Measurements from ENCODE around the gene TEAD4. TPM values are rescaled to one million over a fixed set of nuclear protein-coding genes. Genes with fewer than 3 reads are reported as not detected.

The TEAD4 gene
- total and polyA plus RNA-seq, 8 donors: 12.2 to 34.1 (median 13.8) TPM

- H3K27ac ChIP-seq: no peak overlapping the region
- ATAC-seq (no peak), DNase-seq (no peak)
- TF ChIP-seq, protein P1, sequence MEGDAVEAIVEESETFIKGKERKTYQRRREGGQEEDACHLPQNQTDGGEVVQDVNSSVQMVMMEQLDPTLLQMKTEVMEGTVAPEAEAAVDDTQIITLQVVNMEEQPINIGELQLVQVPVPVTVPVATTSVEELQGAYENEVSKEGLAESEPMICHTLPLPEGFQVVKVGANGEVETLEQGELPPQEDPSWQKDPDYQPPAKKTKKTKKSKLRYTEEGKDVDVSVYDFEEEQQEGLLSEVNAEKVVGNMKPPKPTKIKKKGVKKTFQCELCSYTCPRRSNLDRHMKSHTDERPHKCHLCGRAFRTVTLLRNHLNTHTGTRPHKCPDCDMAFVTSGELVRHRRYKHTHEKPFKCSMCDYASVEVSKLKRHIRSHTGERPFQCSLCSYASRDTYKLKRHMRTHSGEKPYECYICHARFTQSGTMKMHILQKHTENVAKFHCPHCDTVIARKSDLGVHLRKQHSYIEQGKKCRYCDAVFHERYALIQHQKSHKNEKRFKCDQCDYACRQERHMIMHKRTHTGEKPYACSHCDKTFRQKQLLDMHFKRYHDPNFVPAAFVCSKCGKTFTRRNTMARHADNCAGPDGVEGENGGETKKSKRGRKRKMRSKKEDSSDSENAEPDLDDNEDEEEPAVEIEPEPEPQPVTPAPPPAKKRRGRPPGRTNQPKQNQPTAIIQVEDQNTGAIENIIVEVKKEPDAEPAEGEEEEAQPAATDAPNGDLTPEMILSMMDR (IDR thresholded peaks at IDR 0.05): no peak
- no peaks in the 10 kb centered on the region for H3K9me3 ChIP-seq
- H3K4me1 ChIP-seq: no peaks in the 10 kb centered on the region
- no peaks in the 10 kb centered on the region for H3K27me3 ChIP-seq
- H3K36me3 ChIP-seq: peaks cover 0 to 57% of the 10 kb centered on the region in 2 donors
- intact Hi-C loops (cut with DNase I): no loop called here
- no peak overlapping the region for H3K4me3 ChIP-seq
Measured at GRCh38 chr12:2924019-2924418, 35.2 kb upstream of the TEAD4 start.

DNA sequence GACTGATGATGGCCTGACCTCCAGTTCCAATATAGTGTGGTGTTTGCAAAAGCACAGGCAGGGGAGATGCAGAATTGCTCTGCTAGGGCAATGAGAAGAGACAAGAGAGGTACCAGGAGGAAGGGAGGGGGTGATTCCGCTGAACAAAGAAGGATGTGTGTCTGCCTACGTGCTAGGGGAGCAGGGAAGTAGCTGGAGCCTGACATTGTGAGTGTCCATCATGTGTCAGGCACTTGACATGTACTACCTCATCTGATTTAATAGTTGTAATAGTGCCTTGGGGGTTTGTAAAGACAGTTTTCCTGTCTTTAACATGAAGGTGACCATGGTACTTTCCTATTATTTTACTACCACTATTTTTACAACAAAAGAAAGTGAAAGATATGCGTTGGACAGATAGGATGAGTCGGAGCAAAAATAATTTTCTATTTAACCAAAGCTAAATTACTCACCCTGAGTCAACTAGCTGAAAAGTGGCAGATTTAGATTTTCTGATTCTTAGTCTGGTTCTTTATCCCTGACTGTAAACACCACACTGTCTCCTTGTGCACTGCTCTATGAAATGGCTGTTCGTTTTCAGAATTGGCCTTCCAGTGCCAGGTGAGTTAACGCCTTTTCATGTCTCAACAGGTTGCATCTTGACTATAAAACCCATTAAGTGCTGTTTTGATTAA lies 33.7 kb upstream of the TEAD4 start:
- TF ChIP-seq, protein P1 (IDR thresholded peaks at IDR 0.05): no peak
- DNase-seq: no peak
- intact Hi-C loops (cut with DNase I): no loop called here
- no peaks in the 10 kb centered on the region for H3K9me3 ChIP-seq
- peaks cover 0 to 61% of the 10 kb centered on the region in 2 donors for H3K36me3 ChIP-seq
- no peak overlapping the region for H3K4me3 ChIP-seq
- no peaks in the 10 kb centered on the region for H3K27me3 ChIP-seq
- no peaks in the 10 kb centered on the region for H3K4me1 ChIP-seq
- ATAC-seq: no peak
- no peak overlapping the region for H3K27ac ChIP-seq

GRCh38 chr12:2930865-2931264 lies 28.3 kb upstream of the TEAD4 start:
- Histone ChIP-seq H3K4me3 (no peak overlapping the region), H3K27me3 (no peaks in the 10 kb centered on the region), H3K4me1 (no peaks in the 10 kb centered on the region), H3K36me3 (peaks cover 0 to 60% of the 10 kb centered on the region in 2 donors), H3K27ac (no peak overlapping the region), H3K9me3 (no peaks in the 10 kb centered on the region)
- TF ChIP-seq, protein P1 (IDR thresholded peaks at IDR 0.05): no peak
- ATAC-seq (no peak), DNase-seq (peak in 1 of 4 donors; percentile 8)
- intact Hi-C loops (cut with DNase I): no loop called here

DNA sequence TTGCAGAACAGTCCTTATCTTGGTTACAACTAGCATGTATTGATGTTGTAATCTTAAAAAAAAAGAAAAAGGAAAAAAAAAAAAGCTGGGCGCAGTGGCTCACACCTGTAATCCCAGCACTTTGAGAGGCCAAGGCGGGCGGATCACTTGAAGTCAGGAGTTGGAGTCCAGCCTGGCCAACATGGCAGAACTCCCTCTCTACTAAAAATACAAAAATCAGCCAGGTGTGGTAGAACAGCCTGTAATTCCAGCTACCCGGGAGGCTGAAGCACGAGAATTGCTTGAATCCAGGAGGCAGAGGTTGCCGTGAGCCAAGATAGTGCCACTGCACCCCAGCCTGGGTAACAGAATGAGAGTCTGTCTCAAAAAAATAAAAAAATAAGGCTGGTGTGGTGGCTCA lies 25.6 kb upstream of the TEAD4 start:
- H3K27ac ChIP-seq: no peak overlapping the region
- ATAC-seq: no peak
- peaks cover 0 to 66% of the 10 kb centered on the region in 2 donors for H3K36me3 ChIP-seq
- no peaks in the 10 kb centered on the region for H3K27me3 ChIP-seq
- H3K9me3 ChIP-seq: no peaks in the 10 kb centered on the region
- no peaks in the 10 kb centered on the region for H3K4me1 ChIP-seq
- TF ChIP-seq, protein P1 (IDR thresholded peaks at IDR 0.05): no peak
- no peak for DNase-seq
- intact Hi-C loops (cut with DNase I): no loop called here
- H3K4me3 ChIP-seq: no peak overlapping the region

DNA sequence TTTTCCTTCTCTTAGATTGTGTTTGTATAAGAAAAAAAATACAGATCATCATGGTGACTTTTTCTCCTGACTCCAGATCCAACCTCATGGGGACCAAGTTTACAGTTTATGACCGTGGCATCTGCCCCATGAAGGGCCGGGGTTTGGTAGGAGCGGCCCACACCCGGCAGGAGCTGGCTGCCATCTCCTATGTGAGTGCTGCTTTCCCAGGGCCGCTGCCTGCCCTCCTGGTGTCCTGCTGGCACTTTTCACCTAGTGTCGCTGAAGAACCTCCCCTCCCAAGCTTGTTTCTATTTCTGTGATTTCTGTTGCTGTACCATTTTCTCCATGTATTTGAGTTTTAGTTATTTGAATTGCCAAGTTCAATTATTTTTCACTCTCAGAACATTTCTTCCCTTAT lies 24.8 kb upstream of the TEAD4 start:
- intact Hi-C loops (cut with DNase I): no loop called here
- no peak overlapping the region for H3K4me3 ChIP-seq
- TF ChIP-seq, protein P1 (IDR thresholded peaks at IDR 0.05): no peak

More for the DNA sequence above, 24.8 kb upstream of the TEAD4 start:
- ATAC-seq (no peak), DNase-seq (no peak)
- Histone ChIP-seq H3K4me1 (no peaks in the 10 kb centered on the region), H3K27ac (no peak overlapping the region), H3K27me3 (no peaks in the 10 kb centered on the region), H3K36me3 (peaks cover 0 to 73% of the 10 kb centered on the region in 2 donors), H3K9me3 (no peaks in the 10 kb centered on the region)
